ENCODE measurements around the gene INTS15. TPM values are rescaled to one million over a fixed set of nuclear protein-coding genes. Genes with fewer than 3 reads are reported as not detected.

Gene INTS15
- total RNA-seq, 4 donors from 2014 or later, result 28.0 to 63.0 (median 34.0) TPM

GRCh38 chr7:6636741-6637543, 47.1 kb downstream of the INTS15 start, which contains the start of gene ZNF316:
TSS of gene ZNF316 (plus strand) at chr7:6637318. CDS start at chr7:6642410, 5,092 bp downstream.
- Histone ChIP-seq H3K27ac (peak within 1 kb of the TSS; percentile 82 to 94 (median 90)), H3K4me3 (peak within 1 kb of the TSS; percentile 90 to 99 (median 96)), H3K9me3 (no peaks in the 10 kb centered on the region), H3K4me1 (peaks cover 0 to 46% (median 16%) of the 10 kb centered on the region in 4 donors), H3K36me3 (peaks cover 0 to 28% (median 0%) of the 10 kb centered on the region in 3 donors), H3K27me3 (no peaks in the 10 kb centered on the region)
- 1 to 3% methylated on average over 18 to 48 of the region's 104 CpGs for WGBS, 2 donors
- TF ChIP-seq, protein P1, sequence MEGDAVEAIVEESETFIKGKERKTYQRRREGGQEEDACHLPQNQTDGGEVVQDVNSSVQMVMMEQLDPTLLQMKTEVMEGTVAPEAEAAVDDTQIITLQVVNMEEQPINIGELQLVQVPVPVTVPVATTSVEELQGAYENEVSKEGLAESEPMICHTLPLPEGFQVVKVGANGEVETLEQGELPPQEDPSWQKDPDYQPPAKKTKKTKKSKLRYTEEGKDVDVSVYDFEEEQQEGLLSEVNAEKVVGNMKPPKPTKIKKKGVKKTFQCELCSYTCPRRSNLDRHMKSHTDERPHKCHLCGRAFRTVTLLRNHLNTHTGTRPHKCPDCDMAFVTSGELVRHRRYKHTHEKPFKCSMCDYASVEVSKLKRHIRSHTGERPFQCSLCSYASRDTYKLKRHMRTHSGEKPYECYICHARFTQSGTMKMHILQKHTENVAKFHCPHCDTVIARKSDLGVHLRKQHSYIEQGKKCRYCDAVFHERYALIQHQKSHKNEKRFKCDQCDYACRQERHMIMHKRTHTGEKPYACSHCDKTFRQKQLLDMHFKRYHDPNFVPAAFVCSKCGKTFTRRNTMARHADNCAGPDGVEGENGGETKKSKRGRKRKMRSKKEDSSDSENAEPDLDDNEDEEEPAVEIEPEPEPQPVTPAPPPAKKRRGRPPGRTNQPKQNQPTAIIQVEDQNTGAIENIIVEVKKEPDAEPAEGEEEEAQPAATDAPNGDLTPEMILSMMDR (IDR thresholded peaks at IDR 0.05), result no peak
- peak in 1 of 2 donors; percentile 46 for TF ChIP-seq EP300 (IDR thresholded peaks at IDR 0.05)
- TF ChIP-seq POLR2A (IDR thresholded peaks at IDR 0.05), result peak; percentile 30 to 47
- peak in 1 of 2 donors; percentile 17 for DNase-seq (ENCODE audit: low spot score in 2 of 2)

GRCh38 chr7:6637544-6638229, 47.9 kb downstream of the INTS15 start:
- TF ChIP-seq EP300 (IDR thresholded peaks at IDR 0.05) (no peak), POLR2A (IDR thresholded peaks at IDR 0.05) (no peak)
- TF ChIP-seq, protein P1 (IDR thresholded peaks at IDR 0.05), result peak in 1 of 5 experiments; percentile 27
- Histone ChIP-seq H3K4me3 (peak overlapping the region; percentile 60 to 92 (median 82)), H3K4me1 (peaks cover 0 to 46% (median 16%) of the 10 kb centered on the region in 4 donors), H3K27me3 (no peaks in the 10 kb centered on the region), H3K27ac (peak overlapping the region; percentile 38 to 94 (median 74)), H3K9me3 (no peaks in the 10 kb centered on the region), H3K36me3 (peaks cover 0 to 35% (median 0%) of the 10 kb centered on the region in 3 donors)
- DNase-seq (ENCODE audit: low spot score in 2 of 2), result no peak
- WGBS, 2 donors, result 1 to 2% methylated on average over 19 to 52 of the region's 60 CpGs

- DNase-seq (ENCODE audit: low spot score in 2 of 2), result no peak
- WGBS, 2 donors, result 54 to 56% methylated on average over 4 of the region's 4 CpGs
- Histone ChIP-seq H3K4me1 (peaks cover 0 to 46% (median 16%) of the 10 kb centered on the region in 4 donors), H3K27ac (no peak overlapping the region), H3K27me3 (no peaks in the 10 kb centered on the region), H3K4me3 (no peak overlapping the region), H3K36me3 (peaks cover 0 to 48% (median 0%) of the 10 kb centered on the region in 3 donors), H3K9me3 (no peaks in the 10 kb centered on the region)
- TF ChIP-seq POLR2A (IDR thresholded peaks at IDR 0.05), result no peak
- no peak for TF ChIP-seq EP300 (IDR thresholded peaks at IDR 0.05)
- TF ChIP-seq, protein P1 (IDR thresholded peaks at IDR 0.05), result no peak
These were observed 49.2 kb downstream of the INTS15 start for GRCh38 chr7:6639032-6639431.

DNA sequence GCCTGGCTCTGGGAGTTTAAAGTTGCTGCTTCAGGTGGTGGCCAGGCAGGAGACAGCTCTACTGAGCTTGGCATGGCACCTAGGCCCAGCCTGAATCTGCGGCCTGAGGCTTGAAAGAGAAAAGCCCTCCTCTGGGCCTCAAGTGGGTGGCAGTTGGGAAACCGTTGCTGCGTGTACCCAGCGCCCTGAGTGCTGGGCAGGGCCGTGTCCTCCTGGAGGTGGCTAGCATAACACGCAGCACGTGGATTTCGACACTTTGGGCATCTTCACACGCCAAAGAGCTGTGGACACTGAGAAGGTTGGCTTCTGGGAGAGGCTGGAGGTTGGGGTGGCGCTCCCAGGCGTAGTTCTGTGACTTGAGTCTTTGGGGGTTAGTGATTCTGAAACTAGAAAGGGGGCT, 49.8 kb downstream of the INTS15 start:
- 90% methylated on average over 11 of the region's 11 CpGs for WGBS, 2 donors
- peaks cover 0 to 46% (median 16%) of the 10 kb centered on the region in 4 donors for H3K4me1 ChIP-seq
- no peaks in the 10 kb centered on the region for H3K9me3 ChIP-seq
- H3K36me3 ChIP-seq, result peaks cover 0 to 54% (median 0%) of the 10 kb centered on the region in 3 donors
- no peak overlapping the region for H3K4me3 ChIP-seq
- H3K27ac ChIP-seq, result no peak overlapping the region
- no peak for DNase-seq (ENCODE audit: low spot score in 2 of 2)
- H3K27me3 ChIP-seq, result no peaks in the 10 kb centered on the region
- TF ChIP-seq EP300 (IDR thresholded peaks at IDR 0.05), result no peak
- TF ChIP-seq POLR2A (IDR thresholded peaks at IDR 0.05), result no peak
- TF ChIP-seq, protein P1 (IDR thresholded peaks at IDR 0.05), result no peak

Data from tibial nerve (tissue), 4 donors.